Inferior parietal cortex (tissue), 1 donor: ENCODE data around the gene GABRB3.
"Not testable (repeated sequence)": the region's sequence is repeated elsewhere in the genome, so short reads cannot be mapped to it uniquely, and the experiment has no call there.

Source experiments
- DNase-seq: peaks from one replicate; pipeline ENCODE4 v3.0.0-alpha.2; 2016; ENCODE audit errors: extremely low spot score

GABRB3 gene

GRCh38 chr15:26736502-26737248 lies 36.2 kb downstream of the GABRB3 start:
- no peak for DNase-seq

- DNase-seq, result no peak
Measured at GRCh38 chr15:26731965-26732364, 40.9 kb downstream of the GABRB3 start.

GRCh38 chr15:26729581-26729980 lies 43.3 kb downstream of the GABRB3 start:
- DNase-seq, result no peak

- no peak for DNase-seq
Measured at GRCh38 chr15:26729030-26729429, 43.8 kb downstream of the GABRB3 start.

GRCh38 chr15:26724381-26725150 lies 48.3 kb downstream of the GABRB3 start:
- DNase-seq, result no peak

- DNase-seq, result no peak
Measured at GRCh38 chr15:26722621-26723160, 50.2 kb downstream of the GABRB3 start.

GRCh38 chr15:26721232-26721967 lies 51.5 kb downstream of the GABRB3 start:
- DNase-seq, result no peak

- DNase-seq, result no peak
Measured at GRCh38 chr15:26720546-26720945, 52.3 kb downstream of the GABRB3 start.

GRCh38 chr15:26719866-26720265 lies 53.0 kb downstream of the GABRB3 start:
- DNase-seq, result not testable (repeated sequence)

GRCh38 chr15:26716069-26716468 lies 56.8 kb downstream of the GABRB3 start:
- no peak for DNase-seq

GRCh38 chr15:26713498-26713897 lies 59.4 kb downstream of the GABRB3 start:
- no peak for DNase-seq

GRCh38 chr15:26712335-26712734 lies 60.5 kb downstream of the GABRB3 start:
- DNase-seq, result no peak

- no peak for DNase-seq
Measured at GRCh38 chr15:26711445-26711844, 61.4 kb downstream of the GABRB3 start.

GRCh38 chr15:26702381-26702780 lies 70.5 kb downstream of the GABRB3 start:
- no peak for DNase-seq

- no peak for DNase-seq
Measured at GRCh38 chr15:26698555-26698954, 74.3 kb downstream of the GABRB3 start.

GRCh38 chr15:26697913-26698312 lies 75.0 kb downstream of the GABRB3 start:
- no peak for DNase-seq

GRCh38 chr15:26691249-26691648 lies 81.6 kb downstream of the GABRB3 start:
- DNase-seq, result no peak

- no peak for DNase-seq
Measured at GRCh38 chr15:26690778-26691177, 82.1 kb downstream of the GABRB3 start.

- DNase-seq, result no peak
Measured at GRCh38 chr15:26689462-26689861, 83.4 kb downstream of the GABRB3 start.

- no peak for DNase-seq
Measured at GRCh38 chr15:26686547-26687187, 86.2 kb downstream of the GABRB3 start.

- no peak for DNase-seq
Measured at GRCh38 chr15:26682598-26683164, 90.2 kb downstream of the GABRB3 start.
